Ascending aorta (tissue), 2 donors: ENCODE measurements around the gene MGAT5. TPM values are rescaled to one million over a fixed set of nuclear protein-coding genes. Genes with fewer than 3 reads are reported as not detected.

Experiments
- DNase-seq, 2 donors: peaks; one replicate each; pipeline ENCODE4 v3.0.0-alpha.2; 2019; ENCODE audit warnings: low spot score in 2 of 2
- H3K27ac ChIP-seq, 2 donors: fragments of 200-600 bp; sonication (generic); one replicate each; pipeline ENCODE4 v1.5.1; 2016 to 2017; ENCODE audit warnings: mild to moderate bottlenecking in 1 of 2
- H3K27me3 ChIP-seq: fragments of 200-600 bp; sonication (generic); one replicate; pipeline ENCODE4 v1.5.1; 2017
- H3K36me3 ChIP-seq, 2 donors: fragments of 200-600 bp; sonication (generic); one replicate each; pipeline ENCODE4 v1.5.1; 2016
- H3K4me1 ChIP-seq, 2 donors: fragments of 200-600 bp; sonication (generic); one replicate each; pipeline ENCODE4 v1.5.1; 2016 to 2017; ENCODE audit warnings: mild to moderate bottlenecking in 1 of 2
- H3K4me3 ChIP-seq, 2 donors: fragments of 200-600 bp; sonication (generic); one replicate each; pipeline ENCODE4 v1.5.1; 2016 to 2017; ENCODE audit warnings: mild to moderate bottlenecking in 1 of 2
- H3K9me3 ChIP-seq, 2 donors: fragments of 200-600 bp; sonication (generic); one replicate each; pipeline ENCODE4 v1.5.1; 2016
- CTCF ChIP-seq, 3 experiments: fragments of 200-600 bp in 2 of 3; fragments of 450-650 bp in 1 of 3; sonication (generic) in 2 of 3; IDR thresholded peaks; one replicate each; pipeline ENCODE4 v1.5.1; 2016 to 2019; ENCODE audit warnings: antibody characterized with exemption in 3 of 3, mild to moderate bottlenecking in 1 of 3, moderate library complexity in 1 of 3
- intact Hi-C: fragments of 100-400 bp; cut with DNase I; formaldehyde crosslinking; loops from one replicate; pipeline ENCODE4 v1.15.1; 2023
- total RNA-seq: library from RNA; depleted of rRNA; stranded (reverse); fragments of >200 nt; gene quantifications from one replicate; pipeline ENCODE4 v1.1.0, GENCODE V29; 2016

MGAT5 gene
- total RNA-seq, 1 donor from 2014 or later: 15.4 TPM

GRCh38 chr2:134432435-134432883 is 178.6 kb downstream of the MGAT5 start:
- intact Hi-C loops: no loop called here
- Histone ChIP-seq H3K4me1 (no peaks in the 10 kb centered on the region), H3K9me3 (no peaks in the 10 kb centered on the region), H3K4me3 (no peak overlapping the region), H3K27ac (no peak overlapping the region), H3K27me3 (no peaks in the 10 kb centered on the region), H3K36me3 (peaks cover 18 to 19% of the 10 kb centered on the region in 2 donors)
- no peak for TF ChIP-seq CTCF (IDR thresholded peaks at IDR 0.05)
- no peak for DNase-seq

- intact Hi-C loops: no loop called here
- no peak for DNase-seq
- H3K4me1 ChIP-seq: no peaks in the 10 kb centered on the region
- H3K36me3 ChIP-seq: peaks cover 16% of the 10 kb centered on the region in 2 donors
- H3K27ac ChIP-seq: no peak overlapping the region
- H3K9me3 ChIP-seq: no peaks in the 10 kb centered on the region
- H3K4me3 ChIP-seq: no peak overlapping the region
- H3K27me3 ChIP-seq: no peaks in the 10 kb centered on the region
- no peak for TF ChIP-seq CTCF (IDR thresholded peaks at IDR 0.05)
These were observed 179.6 kb downstream of the MGAT5 start for GRCh38 chr2:134433469-134433868.

GRCh38 chr2:134433979-134434378 is 180.1 kb downstream of the MGAT5 start:
- no peaks in the 10 kb centered on the region for H3K9me3 ChIP-seq
- no peak for DNase-seq
- no peaks in the 10 kb centered on the region for H3K4me1 ChIP-seq
- H3K27ac ChIP-seq: no peak overlapping the region
- no peak overlapping the region for H3K4me3 ChIP-seq
- H3K27me3 ChIP-seq: no peaks in the 10 kb centered on the region
- peaks cover 12 to 15% of the 10 kb centered on the region in 2 donors for H3K36me3 ChIP-seq
- intact Hi-C loops: no loop called here
- no peak for TF ChIP-seq CTCF (IDR thresholded peaks at IDR 0.05)

GRCh38 chr2:134435505-134435904 is 181.6 kb downstream of the MGAT5 start:
- H3K4me1 ChIP-seq: no peaks in the 10 kb centered on the region
- intact Hi-C loops: no loop called here
- TF ChIP-seq CTCF (IDR thresholded peaks at IDR 0.05): no peak
- no peaks in the 10 kb centered on the region for H3K9me3 ChIP-seq
- H3K27ac ChIP-seq: no peak overlapping the region
- no peak for DNase-seq
- H3K27me3 ChIP-seq: no peaks in the 10 kb centered on the region
- peaks cover 8 to 15% of the 10 kb centered on the region in 2 donors for H3K36me3 ChIP-seq
- H3K4me3 ChIP-seq: no peak overlapping the region

DNA sequence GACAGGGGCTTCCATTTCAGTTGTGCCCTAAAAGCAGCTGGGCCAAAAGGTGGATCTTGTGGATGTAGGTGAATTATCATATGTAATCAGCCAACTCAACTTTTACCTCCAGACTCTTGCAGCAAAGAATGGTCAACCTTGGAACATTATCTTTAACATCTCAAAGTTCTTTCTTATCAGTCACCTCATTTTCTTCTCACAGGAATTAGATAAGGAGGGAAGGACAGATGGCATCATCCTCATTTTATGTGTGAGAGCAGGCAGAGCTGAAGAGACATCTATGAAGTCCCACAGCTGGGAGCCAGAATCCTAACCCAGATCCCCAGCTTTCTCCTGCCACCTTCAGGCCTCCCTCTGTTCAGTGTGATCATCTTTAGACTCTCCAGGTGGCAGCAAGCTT is 182.1 kb downstream of the MGAT5 start:
- H3K9me3 ChIP-seq: no peaks in the 10 kb centered on the region
- intact Hi-C loops: no loop called here
- H3K4me3 ChIP-seq: no peak overlapping the region
- no peak for DNase-seq
- TF ChIP-seq CTCF (IDR thresholded peaks at IDR 0.05): no peak
- H3K36me3 ChIP-seq: peaks cover 6 to 15% of the 10 kb centered on the region in 2 donors
- no peaks in the 10 kb centered on the region for H3K4me1 ChIP-seq
- no peak overlapping the region for H3K27ac ChIP-seq
- no peaks in the 10 kb centered on the region for H3K27me3 ChIP-seq

DNA sequence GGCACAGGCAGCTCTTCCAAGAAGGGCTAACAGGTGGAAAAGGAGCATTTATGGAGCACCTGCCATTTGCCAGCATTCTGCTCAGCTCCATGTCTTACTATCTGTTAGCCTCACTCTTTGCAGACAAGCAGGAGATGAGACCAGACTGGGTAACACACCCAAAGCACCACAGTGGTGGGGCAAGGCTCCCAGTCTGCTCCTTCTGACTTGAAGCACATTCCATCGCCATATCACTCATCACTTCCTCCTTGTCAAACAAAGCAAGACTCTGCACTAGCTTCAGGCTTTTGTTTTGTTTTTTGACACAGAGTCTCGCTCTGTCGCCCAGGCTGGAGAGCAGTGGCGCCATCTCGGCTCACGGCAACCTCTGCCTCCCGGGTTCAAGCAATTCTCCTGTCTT is 182.8 kb downstream of the MGAT5 start:
- DNase-seq: no peak
- H3K4me1 ChIP-seq: no peaks in the 10 kb centered on the region
- H3K27ac ChIP-seq: no peak overlapping the region
- no peaks in the 10 kb centered on the region for H3K27me3 ChIP-seq
- intact Hi-C loops: no loop called here
- no peak overlapping the region for H3K4me3 ChIP-seq
- H3K36me3 ChIP-seq: peaks cover 4 to 15% of the 10 kb centered on the region in 2 donors
- no peaks in the 10 kb centered on the region for H3K9me3 ChIP-seq
- TF ChIP-seq CTCF (IDR thresholded peaks at IDR 0.05): no peak
